NCI-H526 (cell line): Measurements from ENCODE around the gene NFIX.

Experiments used
- DNase-seq, 2 experiments: peaks; one replicate each; lab custom pipeline; 2025; lab: John Stamatoyannopoulos, UW

Gene NFIX

DNA sequence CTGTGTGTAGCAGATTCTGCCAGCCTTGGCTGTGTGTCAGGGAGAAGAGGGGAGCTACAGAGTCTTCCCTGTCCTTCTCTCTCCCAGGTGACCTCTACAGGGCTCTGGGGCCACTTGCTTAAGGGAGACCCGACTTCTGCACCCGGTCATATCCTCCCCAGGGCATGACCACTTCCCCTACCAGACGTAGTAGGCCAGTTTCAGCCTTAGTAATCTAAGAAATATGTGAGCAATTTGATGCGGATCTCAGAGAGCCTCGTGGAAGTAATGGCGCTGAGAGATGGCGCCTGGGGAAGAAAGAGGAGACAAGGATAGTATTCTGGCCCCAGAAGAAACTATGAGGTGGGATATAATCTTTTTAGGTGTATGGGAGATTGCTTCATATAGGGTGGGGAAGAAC, 41.9 kb downstream of the NFIX start:
- DNase-seq = no peak

- no peak for DNase-seq
These were observed 42.5 kb downstream of the NFIX start for GRCh38 chr19:13037731-13038130.

DNA sequence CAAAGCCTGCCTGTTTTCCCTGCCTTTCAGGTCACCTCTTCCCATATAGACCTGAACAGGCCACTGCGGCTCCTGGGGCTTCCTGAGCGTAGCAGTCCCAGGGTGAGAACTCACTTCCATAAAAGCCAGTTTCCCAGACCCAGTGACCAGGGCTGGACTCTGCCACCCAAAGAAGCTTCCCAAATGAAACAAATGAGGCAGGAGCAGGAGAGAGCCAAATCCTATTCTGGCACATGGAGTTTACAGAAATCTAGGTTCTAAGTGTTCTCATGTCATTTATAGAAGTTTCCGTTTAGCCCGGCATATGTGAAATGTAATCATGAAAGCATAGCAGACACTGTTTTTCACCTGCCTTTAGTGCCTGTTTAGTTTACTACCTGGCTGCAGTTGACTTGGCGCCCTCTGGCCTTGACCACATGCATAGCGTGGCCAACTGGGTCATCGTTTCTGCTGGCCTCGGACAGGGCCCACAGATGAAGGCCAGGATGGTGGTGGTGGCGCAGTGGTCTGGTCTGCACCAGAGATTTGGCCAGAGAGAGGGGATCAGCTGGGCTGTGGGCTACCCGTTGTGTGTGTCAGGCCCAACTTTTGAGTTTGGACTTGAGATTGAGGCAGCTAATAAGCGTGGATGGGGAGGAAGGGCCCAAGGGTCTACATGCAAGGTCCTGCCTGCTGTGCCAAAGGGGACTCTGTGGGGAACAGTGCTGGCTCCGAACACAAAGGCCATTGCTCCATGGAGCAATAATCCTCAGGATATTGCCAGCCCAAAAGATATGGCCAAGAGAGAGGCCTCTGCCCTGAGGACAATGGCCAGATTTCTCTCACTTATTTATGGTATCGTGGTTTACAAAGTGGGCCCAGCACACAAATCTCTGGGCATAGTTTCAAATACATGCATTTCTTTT, 43.3 kb downstream of the NFIX start:
- no peak for DNase-seq

GRCh38 chr19:13039211-13039789, 44.0 kb downstream of the NFIX start:
- no peak for DNase-seq

DNA sequence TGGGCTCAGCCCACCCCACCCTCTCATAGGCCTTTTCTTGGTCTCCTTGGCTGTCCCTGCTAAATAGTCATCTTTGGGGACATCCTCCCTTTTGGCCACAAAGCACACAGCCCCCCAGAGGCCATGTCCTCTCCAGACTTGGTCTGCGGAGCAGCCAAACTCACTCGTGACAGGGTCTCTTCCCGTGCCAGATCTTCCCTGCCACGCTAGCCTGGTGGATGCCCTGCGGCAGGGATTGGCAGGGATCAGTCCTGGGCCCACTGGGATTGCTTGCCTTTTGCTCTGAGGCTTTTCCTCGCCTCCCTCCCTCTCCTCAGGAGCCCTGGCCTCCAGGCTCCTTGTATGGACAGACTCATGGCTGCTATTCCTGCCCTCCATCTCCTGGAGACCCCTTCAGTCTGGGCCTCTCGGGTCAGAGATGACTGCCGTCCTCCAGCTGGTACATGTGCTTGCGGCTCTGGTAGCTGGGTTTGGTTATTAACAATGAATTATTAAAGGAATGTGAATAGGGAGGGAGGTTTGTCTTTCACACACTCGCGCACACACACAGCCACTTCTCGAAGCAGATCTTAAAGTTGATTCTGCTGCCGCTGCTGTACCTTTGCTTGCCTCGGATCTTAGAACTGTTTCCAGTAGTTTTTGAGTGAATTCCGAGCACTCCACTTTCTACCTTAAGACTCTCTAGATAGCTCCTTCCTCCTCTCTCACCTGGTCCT, 45.1 kb downstream of the NFIX start:
- DNase-seq = no peak

DNA sequence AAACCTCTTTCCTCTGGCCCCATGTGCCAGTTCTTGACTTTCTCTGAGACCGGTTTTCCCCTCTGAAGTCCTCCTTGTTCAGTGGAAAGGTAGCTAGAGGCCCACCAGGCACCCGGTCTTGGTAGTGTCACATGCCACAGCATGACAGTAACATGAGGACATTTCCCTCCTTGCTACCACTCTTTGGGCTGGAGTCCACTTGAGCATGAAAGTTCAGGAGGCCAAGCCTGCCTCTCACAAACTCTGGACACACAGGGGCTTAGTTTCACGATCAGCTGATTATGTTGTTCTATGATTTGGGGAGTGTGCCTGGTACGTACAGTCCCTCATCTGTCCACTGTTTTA, 45.6 kb downstream of the NFIX start:
- DNase-seq = no peak

DNA sequence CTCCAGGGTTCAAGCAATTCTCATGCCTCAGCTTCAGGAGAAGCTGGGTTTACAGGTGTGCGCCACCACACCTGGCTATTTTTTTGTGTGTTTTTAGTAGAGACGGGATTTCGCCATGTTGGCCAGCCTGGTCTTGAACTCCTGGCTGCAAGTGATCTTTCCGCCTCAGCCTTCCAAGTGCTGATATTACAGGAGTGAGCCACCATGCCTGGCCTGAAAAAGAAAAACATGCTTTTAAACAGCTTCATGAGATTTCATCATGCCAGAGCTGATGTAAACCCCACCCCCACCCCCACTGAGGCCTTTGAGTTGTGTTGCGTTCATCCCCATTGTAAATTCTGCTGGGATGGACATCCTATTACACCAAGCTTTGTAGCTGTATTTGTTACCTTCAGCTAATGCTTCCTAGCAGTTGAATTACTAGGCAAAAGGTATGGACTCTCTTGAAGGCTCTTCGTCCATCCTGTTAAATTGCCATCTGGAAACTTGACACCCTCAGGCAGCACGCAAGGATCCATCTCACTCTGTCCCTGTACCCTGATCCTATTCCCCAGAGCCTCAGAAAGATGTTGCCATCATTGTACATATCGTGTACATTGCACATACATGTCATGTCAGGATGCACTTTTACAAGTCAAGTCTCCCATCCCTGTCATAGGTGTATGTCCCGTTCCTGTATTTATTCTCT, 47.3 kb downstream of the NFIX start:
- DNase-seq = no peak

GRCh38 chr19:13043285-13043684, 48.0 kb downstream of the NFIX start:
- DNase-seq = no peak

GRCh38 chr19:13044231-13044836, 49.1 kb downstream of the NFIX start:
- DNase-seq = no peak

GRCh38 chr19:13045812-13046211, 50.5 kb downstream of the NFIX start:
- DNase-seq = no peak

- DNase-seq = no peak
These were observed 52.1 kb downstream of the NFIX start for GRCh38 chr19:13047374-13047773.

- no peak for DNase-seq
These were observed 55.0 kb downstream of the NFIX start for GRCh38 chr19:13050274-13050673.

GRCh38 chr19:13051557-13052165, 56.4 kb downstream of the NFIX start:
- DNase-seq = peak in 1 of 2 experiments; percentile 66

DNA sequence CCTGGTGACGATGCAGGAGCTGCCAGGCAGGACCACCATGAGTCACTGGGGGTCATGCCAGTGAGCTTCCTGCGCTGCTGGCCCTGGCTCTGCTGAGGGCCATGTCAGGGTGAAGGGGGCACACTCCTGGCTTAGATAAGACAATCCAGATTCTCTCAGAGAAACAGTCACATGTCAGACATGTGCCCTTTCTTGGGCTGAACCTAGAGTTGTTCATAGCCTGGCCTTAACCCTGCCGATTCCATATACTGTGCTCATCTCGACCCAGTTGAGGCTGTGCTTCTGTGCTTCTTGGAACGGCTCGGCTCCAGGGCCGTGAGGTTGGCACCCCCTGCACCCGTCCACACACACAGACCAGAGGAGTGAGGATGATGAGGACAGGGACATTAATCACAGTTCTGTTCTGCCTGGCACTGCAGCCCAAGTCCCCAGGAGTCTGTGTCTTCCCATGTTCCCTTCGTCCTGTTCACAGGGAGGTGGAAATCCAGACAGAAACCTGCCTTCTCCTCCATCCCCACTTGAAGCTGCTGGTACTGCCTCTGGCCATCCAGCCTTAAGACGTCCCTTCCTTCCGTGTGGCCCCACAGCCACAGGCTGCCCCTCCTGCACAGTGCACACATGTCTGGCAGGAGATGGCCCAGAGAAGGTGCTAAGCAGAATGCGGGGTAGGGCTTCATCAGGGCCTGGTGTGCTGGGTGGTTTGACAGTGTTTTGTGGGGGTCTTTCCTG, 57.3 kb downstream of the NFIX start:
- DNase-seq = no peak

DNA sequence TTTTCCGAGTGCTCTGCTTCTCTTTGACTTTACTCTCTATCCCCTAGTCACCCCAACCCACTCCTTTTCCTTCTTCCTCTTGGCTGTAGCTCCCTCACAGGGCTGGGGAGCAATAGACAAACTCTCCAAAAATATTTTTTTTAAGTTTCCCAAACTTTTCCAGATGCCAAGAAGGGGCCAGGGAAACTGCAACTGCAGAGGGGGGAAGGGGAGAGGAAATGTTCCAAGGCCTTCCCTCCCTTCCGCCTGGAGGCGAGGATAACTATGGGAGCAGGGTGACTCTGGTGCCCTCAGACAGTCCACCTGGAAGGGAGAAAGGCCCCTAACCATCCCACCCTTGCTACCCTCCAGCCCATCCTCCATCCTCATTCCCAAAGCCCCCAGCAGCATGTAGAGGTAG, 58.0 kb downstream of the NFIX start:
- DNase-seq = no peak

GRCh38 chr19:13053761-13054625, 58.7 kb downstream of the NFIX start:
- no peak for DNase-seq

DNA sequence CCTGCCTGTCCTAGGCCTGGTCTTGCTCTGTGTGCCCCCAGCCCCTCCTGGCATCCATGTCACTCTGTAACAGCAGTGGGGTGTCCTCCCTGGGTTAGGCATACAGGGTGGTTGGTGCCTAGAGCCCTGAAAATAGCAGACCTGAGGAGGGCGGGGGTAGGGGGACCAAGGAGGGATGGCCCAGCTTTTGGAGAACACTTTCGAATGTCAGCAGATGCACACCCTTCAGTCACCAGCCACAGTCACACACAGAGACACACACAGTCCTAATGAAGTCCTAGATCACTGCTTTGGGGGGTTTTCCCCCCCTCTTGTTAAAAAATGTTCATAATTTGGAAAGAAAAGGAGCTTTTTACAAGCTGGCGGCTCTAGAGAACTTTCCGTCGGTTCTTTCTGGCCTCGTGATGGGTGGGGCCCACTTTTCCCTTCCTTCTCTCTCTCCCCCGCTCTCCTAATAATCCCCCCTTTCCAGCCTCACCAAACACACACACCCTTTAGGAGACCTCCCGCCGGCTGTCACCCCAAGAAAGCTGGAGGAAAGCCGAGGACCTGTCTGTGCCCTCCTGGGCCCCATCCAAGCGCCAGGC, 59.4 kb downstream of the NFIX start:
- no peak for DNase-seq

DNA sequence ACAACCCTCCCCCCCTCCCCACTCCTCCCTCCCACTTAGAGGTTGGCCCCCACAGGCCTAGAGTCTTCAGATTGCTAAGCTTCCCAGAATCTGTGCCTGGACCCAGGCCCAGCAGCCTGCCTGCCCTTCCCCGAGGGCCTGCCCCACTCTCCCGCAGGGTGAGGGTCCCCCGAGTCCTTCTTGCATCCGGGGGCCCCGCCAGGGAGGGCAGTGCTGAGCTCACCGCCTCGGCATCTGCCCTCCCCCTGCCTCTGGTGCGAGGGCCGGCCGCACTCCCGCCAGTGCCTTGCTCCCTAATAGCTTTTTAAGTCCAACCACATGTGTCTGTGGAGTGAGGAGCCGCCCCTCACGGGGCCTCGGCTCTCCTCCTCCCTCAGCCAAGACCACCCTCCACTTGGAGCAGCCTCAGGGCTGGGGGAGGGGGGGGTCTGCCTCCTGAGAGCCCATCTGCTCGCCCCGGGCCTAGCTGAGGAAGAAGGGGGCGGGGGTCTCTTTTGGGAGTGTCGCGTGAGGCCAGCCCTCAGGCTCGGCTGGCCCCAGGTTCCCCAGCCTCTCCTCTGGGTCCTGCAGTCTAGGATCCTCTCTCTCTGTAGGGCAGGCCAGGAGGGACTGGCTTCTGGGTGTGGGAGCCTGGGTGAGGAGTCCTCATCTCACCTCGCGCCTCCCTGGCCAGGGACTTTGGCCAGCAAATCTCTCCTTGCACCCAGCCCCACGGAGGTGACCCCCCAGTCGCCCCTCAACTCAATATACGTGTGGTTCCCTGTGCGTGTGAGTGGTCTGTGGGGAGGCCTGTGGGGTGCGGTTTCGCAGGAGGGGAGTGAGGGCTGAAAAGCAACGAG, 60.2 kb downstream of the NFIX start:
- DNase-seq = no peak
